ENCODE measurements around the gene FBLN5. TPM values are rescaled to one million over a fixed set of nuclear protein-coding genes. Genes with fewer than 3 reads are reported as not detected.

Gene FBLN5
- total RNA-seq, 1 experiment from 2014 or later = 3.3 TPM

- TF ChIP-seq REST (IDR thresholded peaks at IDR 0.05; ENCODE audit: low read depth) (no peak), EGR1 (IDR thresholded peaks at IDR 0.05; ENCODE audit: low read depth) (no peak), ATF3 (IDR thresholded peaks at IDR 0.05) (no peak), CBX3 (IDR thresholded peaks at IDR 0.05; ENCODE audit: low read depth) (no peak), FOSL1 (IDR thresholded peaks at IDR 0.05; ENCODE audit: low read depth) (no peak)
These were observed 93.1 kb downstream of the FBLN5 start (continued) for GRCh38 chr14:91854327-91854934.

- CTCF ChIA-PET = no interaction called here
- H3K4me2 ChIP-seq (ENCODE audit: low read length) = no peak overlapping the region
- no peak for DNase-seq (ENCODE audit: low read depth, low spot score)
- intact Hi-C loops (cut with micrococcal nuclease) = no loop called here
- no peaks in the 10 kb centered on the region for H3K9me2 ChIP-seq (ENCODE audit: insufficient read depth)
- H3K36me3 ChIP-seq (ENCODE audit: control insufficient read depth in 1 of 2, insufficient read depth in 2 of 2, low read length in 2 of 2) = no peaks in the 10 kb centered on the region
- H2AFZ ChIP-seq (ENCODE audit: low read depth, low read length, poor library complexity, severe bottlenecking) = no peak overlapping the region
- no peak overlapping the region for H3K27ac ChIP-seq (ENCODE audit: low read depth, low read length)
- no peaks in the 10 kb centered on the region for H3K79me2 ChIP-seq (ENCODE audit: insufficient read depth, low read length)
- no peaks in the 10 kb centered on the region for H3K27me3 ChIP-seq (ENCODE audit: insufficient read depth, low read length)
- H4K20me1 ChIP-seq (ENCODE audit: insufficient read depth) = no peaks in the 10 kb centered on the region
- TF ChIP-seq SP1 (IDR thresholded peaks at IDR 0.05; ENCODE audit: low read depth) = no peak
- TF ChIP-seq EZH2phosphoT487 (IDR thresholded peaks at IDR 0.05; ENCODE audit: borderline replicate concordance) = no peak
- no peak for TF ChIP-seq JUND (IDR thresholded peaks at IDR 0.05)
- no peak for TF ChIP-seq YY1 (IDR thresholded peaks at IDR 0.05; ENCODE audit: extremely low read depth, insufficient replicate concordance, low read depth, low read length)
- TF ChIP-seq EZH2 (IDR thresholded peaks at IDR 0.05) = no peak
- TF ChIP-seq TCF7L2 (IDR thresholded peaks at IDR 0.05; ENCODE audit: borderline replicate concordance, extremely low read depth, insufficient read depth, insufficient read length) = no peak
- no peak overlapping the region for H3K9ac ChIP-seq (ENCODE audit: low read length)
- H3K4me1 ChIP-seq (ENCODE audit: control insufficient read depth in 1 of 2, insufficient read depth in 2 of 2, low read length in 2 of 2) = no peaks in the 10 kb centered on the region
- H3K9me3 ChIP-seq (ENCODE audit: control insufficient read depth in 1 of 2, insufficient read depth in 1 of 2, low read depth in 1 of 2, low read length in 2 of 2) = no peaks in the 10 kb centered on the region
- no peak overlapping the region for H3K4me3 ChIP-seq (replicated peaks in 1 of 2; ENCODE audit: low read depth in 1 of 2, low read length in 2 of 2)
- RAD21 ChIA-PET (ENCODE audit: low non-redundant PET in 1 of 2, low total read pairs in 2 of 2, uncharacterized antibody in 2 of 2, unreplicated experiment in 2 of 2) = no interaction called here
- POLR2A ChIA-PET = no interaction called here
- no TSS peak for BruUV-seq (replicated peaks)
- ATAC-seq = no peak
These were observed 95.9 kb downstream of the FBLN5 start for GRCh38 chr14:91851563-91851962.
